Measurements from ENCODE around the gene CEP112. TPM values are rescaled to one million over a fixed set of nuclear protein-coding genes. Genes with fewer than 3 reads are reported as not detected.

Gene CEP112
- total and polyA plus RNA-seq, 4 donors = 1.1 to 4.9 (median 1.4) TPM

- no peaks in the 10 kb centered on the region for H3K9me3 ChIP-seq (ENCODE audit: control insufficient read depth in 4 of 4, low read length in 3 of 4)
- DNase-seq (ENCODE audit: low spot score) = no peak
- no peak overlapping the region for H3K27ac ChIP-seq (ENCODE audit: low read depth in 1 of 2, low read length in 2 of 2)
- H3K4me3 ChIP-seq (ENCODE audit: low read depth in 1 of 3, low read length in 3 of 3) = no peak overlapping the region
- TF ChIP-seq CTCF (IDR thresholded peaks at IDR 0.05; ENCODE audit: low read depth, low read length, missing input control) = no peak
- TF ChIP-seq GABPA (IDR thresholded peaks at IDR 0.05 in 1 of 2, conservative IDR thresholded peaks at IDR 0.05 in 1 of 2) = no peak
- no peak for TF ChIP-seq TAF1 (conservative IDR thresholded peaks at IDR 0.05)
- TF ChIP-seq, protein P1, sequence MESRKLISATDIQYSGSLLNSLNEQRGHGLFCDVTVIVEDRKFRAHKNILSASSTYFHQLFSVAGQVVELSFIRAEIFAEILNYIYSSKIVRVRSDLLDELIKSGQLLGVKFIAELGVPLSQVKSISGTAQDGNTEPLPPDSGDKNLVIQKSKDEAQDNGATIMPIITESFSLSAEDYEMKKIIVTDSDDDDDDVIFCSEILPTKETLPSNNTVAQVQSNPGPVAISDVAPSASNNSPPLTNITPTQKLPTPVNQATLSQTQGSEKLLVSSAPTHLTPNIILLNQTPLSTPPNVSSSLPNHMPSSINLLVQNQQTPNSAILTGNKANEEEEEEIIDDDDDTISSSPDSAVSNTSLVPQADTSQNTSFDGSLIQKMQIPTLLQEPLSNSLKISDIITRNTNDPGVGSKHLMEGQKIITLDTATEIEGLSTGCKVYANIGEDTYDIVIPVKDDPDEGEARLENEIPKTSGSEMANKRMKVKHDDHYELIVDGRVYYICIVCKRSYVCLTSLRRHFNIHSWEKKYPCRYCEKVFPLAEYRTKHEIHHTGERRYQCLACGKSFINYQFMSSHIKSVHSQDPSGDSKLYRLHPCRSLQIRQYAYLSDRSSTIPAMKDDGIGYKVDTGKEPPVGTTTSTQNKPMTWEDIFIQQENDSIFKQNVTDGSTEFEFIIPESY (IDR thresholded peaks at IDR 0.05) = no peak
- peak in 1 of 2 donors; percentile 7 for TF ChIP-seq RAD21 (IDR thresholded peaks at IDR 0.05)
- TF ChIP-seq NR2F2 (IDR thresholded peaks at IDR 0.05) = peak; percentile 78
- no peak for TF ChIP-seq SP1 (IDR thresholded peaks at IDR 0.05)
- TF ChIP-seq ATF3 (IDR thresholded peaks at IDR 0.05) = no peak
- TF ChIP-seq HNF4A (conservative IDR thresholded peaks at IDR 0.05) = no peak
- H3K36me3 ChIP-seq (ENCODE audit: control insufficient read depth in 4 of 4, insufficient read depth in 3 of 4, low read depth in 1 of 4, low read length in 3 of 4) = no peaks in the 10 kb centered on the region
- H3K27me3 ChIP-seq (ENCODE audit: control insufficient read depth in 4 of 4, insufficient read depth in 4 of 4, low read length in 3 of 4) = no peaks in the 10 kb centered on the region
- WGBS = 68% methylated on average over 6 of the region's 6 CpGs
- H3K4me1 ChIP-seq (ENCODE audit: control insufficient read depth in 4 of 4, insufficient read depth in 4 of 4, low read length in 3 of 4) = no peaks in the 10 kb centered on the region
- H3K9ac ChIP-seq (ENCODE audit: low read depth in 1 of 2, low read length in 2 of 2) = no peak overlapping the region
Measured at GRCh38 chr17:65774787-65775186, 417.1 kb downstream of the CEP112 start.

DNA sequence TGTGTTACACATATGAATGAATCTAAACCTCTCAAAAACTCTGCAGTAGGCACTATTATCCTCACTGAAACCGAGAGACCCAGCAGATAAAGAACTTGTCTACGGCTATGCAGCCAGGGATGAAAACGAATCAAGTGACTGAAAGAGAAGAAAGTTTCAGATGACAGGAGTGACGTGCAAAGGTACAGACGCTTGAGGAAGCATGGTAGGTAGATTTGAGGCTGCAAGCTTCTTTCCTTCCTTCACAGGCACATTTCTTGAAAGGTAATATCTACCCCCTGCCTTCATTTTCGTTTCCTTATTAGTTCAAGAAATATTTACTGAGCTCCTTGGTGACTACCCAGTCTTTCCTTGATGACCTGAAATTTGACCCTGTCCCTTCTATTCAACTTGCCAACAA lies 418.9 kb downstream of the CEP112 start:
- Histone ChIP-seq H3K36me3 (ENCODE audit: control insufficient read depth in 4 of 4, insufficient read depth in 3 of 4, low read depth in 1 of 4, low read length in 3 of 4) (no peaks in the 10 kb centered on the region), H3K4me3 (ENCODE audit: low read depth in 1 of 3, low read length in 3 of 3) (no peak overlapping the region), H3K27me3 (ENCODE audit: control insufficient read depth in 4 of 4, insufficient read depth in 4 of 4, low read length in 3 of 4) (no peaks in the 10 kb centered on the region), H3K4me1 (ENCODE audit: control insufficient read depth in 4 of 4, insufficient read depth in 4 of 4, low read length in 3 of 4) (no peaks in the 10 kb centered on the region), H3K27ac (ENCODE audit: low read depth in 1 of 2, low read length in 2 of 2) (no peak overlapping the region), H3K9me3 (ENCODE audit: control insufficient read depth in 4 of 4, low read length in 3 of 4) (no peaks in the 10 kb centered on the region), H3K9ac (ENCODE audit: low read depth in 1 of 2, low read length in 2 of 2) (no peak overlapping the region)
- 73% methylated on average over 6 of the region's 6 CpGs for WGBS
- TF ChIP-seq, protein P1 (IDR thresholded peaks at IDR 0.05) = no peak
- no peak for TF ChIP-seq CTCF (IDR thresholded peaks at IDR 0.05; ENCODE audit: low read depth, low read length, missing input control)
- no peak for TF ChIP-seq HNF4A (conservative IDR thresholded peaks at IDR 0.05)
- TF ChIP-seq FOXA2 (IDR thresholded peaks at IDR 0.05) = no peak
- no peak for TF ChIP-seq MAX (IDR thresholded peaks at IDR 0.05)
- TF ChIP-seq NR2F2 (IDR thresholded peaks at IDR 0.05) = no peak
- no peak for TF ChIP-seq EGR1 (IDR thresholded peaks at IDR 0.05; ENCODE audit: low read depth in 2 of 2)
- no peak for TF ChIP-seq REST (IDR thresholded peaks at IDR 0.05)
- no peak for TF ChIP-seq ATF3 (IDR thresholded peaks at IDR 0.05)
- TF ChIP-seq RAD21 (IDR thresholded peaks at IDR 0.05) = no peak
- no peak for TF ChIP-seq JUND (IDR thresholded peaks at IDR 0.05)
- TF ChIP-seq HNF4G (IDR thresholded peaks at IDR 0.05) = no peak
- no peak for TF ChIP-seq FOXA1 (IDR thresholded peaks at IDR 0.05)
- TF ChIP-seq SP1 (IDR thresholded peaks at IDR 0.05) = no peak
- no peak for TF ChIP-seq TAF1 (conservative IDR thresholded peaks at IDR 0.05)
- TF ChIP-seq GABPA (IDR thresholded peaks at IDR 0.05 in 1 of 2, conservative IDR thresholded peaks at IDR 0.05 in 1 of 2) = no peak
- no peak for TF ChIP-seq RXRA (IDR thresholded peaks at IDR 0.05)
- no peak for DNase-seq (ENCODE audit: low spot score)

Measured in liver (tissue), 9 donors.